Spinal cord (tissue), 10 donors: ENCODE data around the gene TBC1D2B. TPM values are rescaled to one million over a fixed set of nuclear protein-coding genes. Genes with fewer than 3 reads are reported as not detected.

ENCODE experiments used
- DNase-seq, 6 donors: peaks; one replicate each; pipeline versions ENCODE4 v3.0.0 to v3.0.0-alpha.2; 2013 to 2015; ENCODE audit warnings: low spot score in 6 of 6, low read depth in 4 of 6
- H3K27ac ChIP-seq: one replicate; pipeline ENCODE4 v1.5.1; 2013; ENCODE audit warnings: low read depth, low read length, control low read depth
- H3K27me3 ChIP-seq: one replicate; pipeline ENCODE4 v1.6.1; 2013; ENCODE audit warnings: low read length; ENCODE audit not compliant: control insufficient read depth, insufficient read depth
- H3K36me3 ChIP-seq: one replicate; pipeline ENCODE4 v1.6.1; 2013; ENCODE audit warnings: low read length; ENCODE audit not compliant: control insufficient read depth, insufficient read depth
- H3K4me1 ChIP-seq: one replicate; pipeline ENCODE4 v1.6.1; 2013; ENCODE audit warnings: low read length; ENCODE audit not compliant: control insufficient read depth, insufficient read depth
- H3K4me3 ChIP-seq: one replicate; pipeline ENCODE4 v1.5.1; 2013; ENCODE audit warnings: low read depth, low read length, control low read depth
- H3K9me3 ChIP-seq: one replicate; pipeline ENCODE4 v1.6.1; 2013; ENCODE audit warnings: low read length; ENCODE audit not compliant: control insufficient read depth, insufficient read depth
- WGBS: methylation state at CpG from one replicate; pipeline ENCODE4 v1.1.5; 2013; ENCODE audit warnings: missing lambda C conversion rate; ENCODE audit not compliant: insufficient coverage; 5-methylcytosine and 5-hydroxymethylcytosine counted together
- polyA plus RNA-seq, 2 donors: library from polyadenylated mRNA; unstranded; fragments of 120-200 nt; gene quantifications; one replicate each; pipeline ENCODE4 v1.2.1, GENCODE V29; 2013; ENCODE audit not compliant: insufficient read length in 2 of 2
- total RNA-seq, 2 donors: library from RNA; depleted of rRNA in 1 of 2; stranded (reverse); fragments of 120-200 nt in 1 of 2; fragments of >200 nt in 1 of 2; gene quantifications; one replicate each; pipeline versions ENCODE4 v1.2.3 to v1.2.4, GENCODE V29; 2013 to 2014
- donor health status: healthy.

TBC1D2B gene
- total and polyA plus RNA-seq, 4 donors, result 21.0 to 41.7 (median 27.6) TPM

- WGBS, result 98% methylated on average over 8 of the region's 8 CpGs
- no peak overlapping the region for H3K27ac ChIP-seq
- H3K4me3 ChIP-seq, result no peak overlapping the region
- no peaks in the 10 kb centered on the region for H3K9me3 ChIP-seq
- no peak for DNase-seq
- H3K27me3 ChIP-seq, result no peaks in the 10 kb centered on the region
- H3K4me1 ChIP-seq, result no peaks in the 10 kb centered on the region
- H3K36me3 ChIP-seq, result peaks cover 49% of the 10 kb centered on the region
Observed at GRCh38 chr15:78107471-78107870, 30.0 kb upstream of the TBC1D2B start.

- no peak for DNase-seq
- no peaks in the 10 kb centered on the region for H3K9me3 ChIP-seq
- 90% methylated on average over 15 of the region's 16 CpGs for WGBS
- H3K4me1 ChIP-seq, result no peaks in the 10 kb centered on the region
- H3K27ac ChIP-seq, result no peak overlapping the region
- H3K36me3 ChIP-seq, result peaks cover 51% of the 10 kb centered on the region
- H3K4me3 ChIP-seq, result no peak overlapping the region
- no peaks in the 10 kb centered on the region for H3K27me3 ChIP-seq
Observed at GRCh38 chr15:78105476-78106241, 28.1 kb upstream of the TBC1D2B start.

GRCh38 chr15:78104566-78105475, 27.3 kb upstream of the TBC1D2B start:
- Histone ChIP-seq H3K36me3 (peaks cover 46% of the 10 kb centered on the region), H3K27ac (no peak overlapping the region), H3K4me3 (no peak overlapping the region), H3K9me3 (no peaks in the 10 kb centered on the region), H3K27me3 (no peaks in the 10 kb centered on the region), H3K4me1 (no peaks in the 10 kb centered on the region)
- 85% methylated on average over 10 of the region's 12 CpGs for WGBS
- DNase-seq, result no peak

GRCh38 chr15:78104119-78104479, 26.6 kb upstream of the TBC1D2B start:
- Histone ChIP-seq H3K9me3 (no peaks in the 10 kb centered on the region), H3K27ac (no peak overlapping the region), H3K36me3 (peaks cover 40% of the 10 kb centered on the region), H3K4me3 (no peak overlapping the region), H3K4me1 (no peaks in the 10 kb centered on the region), H3K27me3 (no peaks in the 10 kb centered on the region)
- WGBS, result 85% methylated on average over 2 of the region's 4 CpGs
- DNase-seq, result no peak

GRCh38 chr15:78103406-78104118, 26.1 kb upstream of the TBC1D2B start:
- no peak overlapping the region for H3K27ac ChIP-seq

GRCh38 chr15:78102741-78103140, 25.2 kb upstream of the TBC1D2B start:
- Histone ChIP-seq H3K27me3 (no peaks in the 10 kb centered on the region), H3K9me3 (no peaks in the 10 kb centered on the region), H3K36me3 (peaks cover 33% of the 10 kb centered on the region), H3K4me3 (no peak overlapping the region), H3K27ac (no peak overlapping the region), H3K4me1 (no peaks in the 10 kb centered on the region)
- DNase-seq, result no peak
- WGBS, result 81% methylated on average over 6 of the region's 6 CpGs

More at GRCh38 chr15:78103406-78104118, 26.1 kb upstream of the TBC1D2B start:
- WGBS, result 90% methylated on average over 11 of the region's 12 CpGs
- no peak overlapping the region for H3K4me3 ChIP-seq
- DNase-seq, result no peak
- peaks cover 35% of the 10 kb centered on the region for H3K36me3 ChIP-seq
- H3K9me3 ChIP-seq, result no peaks in the 10 kb centered on the region
- no peaks in the 10 kb centered on the region for H3K4me1 ChIP-seq
- H3K27me3 ChIP-seq, result no peaks in the 10 kb centered on the region

- Histone ChIP-seq H3K4me3 (no peak overlapping the region), H3K27me3 (no peaks in the 10 kb centered on the region), H3K9me3 (no peaks in the 10 kb centered on the region), H3K36me3 (peaks cover 32% of the 10 kb centered on the region), H3K27ac (no peak overlapping the region), H3K4me1 (no peaks in the 10 kb centered on the region)
- no peak for DNase-seq
- no CpG with 5 or more reads among the region's 1 CpG for WGBS
Observed at GRCh38 chr15:78102211-78102610, 24.7 kb upstream of the TBC1D2B start.

GRCh38 chr15:78101423-78102105, 24.1 kb upstream of the TBC1D2B start:
- DNase-seq, result no peak
- Histone ChIP-seq H3K27ac (no peak overlapping the region), H3K27me3 (no peaks in the 10 kb centered on the region), H3K36me3 (peaks cover 30% of the 10 kb centered on the region), H3K4me3 (no peak overlapping the region), H3K4me1 (no peaks in the 10 kb centered on the region), H3K9me3 (no peaks in the 10 kb centered on the region)
- WGBS, result 89% methylated on average over 5 of the region's 5 CpGs

GRCh38 chr15:78100886-78101285, 23.4 kb upstream of the TBC1D2B start:
- no peaks in the 10 kb centered on the region for H3K9me3 ChIP-seq
- no peaks in the 10 kb centered on the region for H3K4me1 ChIP-seq
- H3K36me3 ChIP-seq, result peaks cover 30% of the 10 kb centered on the region
- no peak overlapping the region for H3K4me3 ChIP-seq
- no peak for DNase-seq
- no peak overlapping the region for H3K27ac ChIP-seq
- no peaks in the 10 kb centered on the region for H3K27me3 ChIP-seq
- WGBS, result 93% methylated on average over 2 of the region's 2 CpGs
